KOPT-K1 (cell line): ENCODE measurements around the gene OTULIN.

Experiments
- H3K27ac ChIP-seq: fragments of 200-600 bp; sonication (generic); 2 replicates; pipeline ENCODE4 v1.5.1; 2016; ENCODE audit warnings: antibody characterized with exemption, mild to moderate bottlenecking, low read depth, low read length; ENCODE audit not compliant: poor library complexity, severe bottlenecking
- H3K36me3 ChIP-seq: fragments of 200-600 bp; sonication (generic); 2 replicates; pipeline ENCODE4 v1.5.1; 2017; ENCODE audit warnings: antibody characterized with exemption, mild to moderate bottlenecking, low read length, moderate library complexity; ENCODE audit not compliant: insufficient read depth
- H3K9me3 ChIP-seq: fragments of 200-600 bp; sonication (generic); 2 replicates; pipeline ENCODE4 v1.5.1; 2017; ENCODE audit warnings: antibody characterized with exemption, low read length, mild to moderate bottlenecking; ENCODE audit not compliant: insufficient read depth, poor library complexity, severe bottlenecking

The OTULIN gene

DNA sequence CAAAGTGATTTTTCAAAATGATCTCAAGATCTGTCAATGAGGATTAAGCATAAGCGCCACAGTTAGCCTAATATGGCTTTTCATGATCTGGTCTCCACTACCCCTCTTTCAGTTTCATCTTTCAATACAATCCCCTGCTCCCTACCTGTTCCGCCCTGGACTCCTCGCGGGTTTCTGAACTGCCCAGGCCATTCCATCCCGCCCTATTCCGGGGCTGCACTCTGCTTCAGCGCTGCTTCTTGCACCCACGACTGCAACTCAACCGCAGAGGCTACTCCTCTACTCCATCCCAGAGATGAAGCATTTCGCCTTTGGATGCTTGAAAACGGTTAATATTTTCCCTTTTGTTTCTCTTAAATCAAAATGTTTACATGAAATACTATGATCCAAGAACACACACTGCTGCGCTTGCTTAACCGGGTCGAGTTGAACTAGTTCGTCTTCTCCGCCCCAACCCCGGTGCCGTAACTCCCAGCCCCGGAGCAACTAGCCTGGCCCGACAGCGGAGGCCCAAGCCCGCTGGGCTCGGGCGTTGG lies 716 bp upstream of the OTULIN start:
- Histone ChIP-seq H3K9me3 (no peaks in the 10 kb centered on the region), H3K27ac (peak overlapping the region; percentile 74), H3K36me3 (peaks cover 23% of the 10 kb centered on the region)

DNA sequence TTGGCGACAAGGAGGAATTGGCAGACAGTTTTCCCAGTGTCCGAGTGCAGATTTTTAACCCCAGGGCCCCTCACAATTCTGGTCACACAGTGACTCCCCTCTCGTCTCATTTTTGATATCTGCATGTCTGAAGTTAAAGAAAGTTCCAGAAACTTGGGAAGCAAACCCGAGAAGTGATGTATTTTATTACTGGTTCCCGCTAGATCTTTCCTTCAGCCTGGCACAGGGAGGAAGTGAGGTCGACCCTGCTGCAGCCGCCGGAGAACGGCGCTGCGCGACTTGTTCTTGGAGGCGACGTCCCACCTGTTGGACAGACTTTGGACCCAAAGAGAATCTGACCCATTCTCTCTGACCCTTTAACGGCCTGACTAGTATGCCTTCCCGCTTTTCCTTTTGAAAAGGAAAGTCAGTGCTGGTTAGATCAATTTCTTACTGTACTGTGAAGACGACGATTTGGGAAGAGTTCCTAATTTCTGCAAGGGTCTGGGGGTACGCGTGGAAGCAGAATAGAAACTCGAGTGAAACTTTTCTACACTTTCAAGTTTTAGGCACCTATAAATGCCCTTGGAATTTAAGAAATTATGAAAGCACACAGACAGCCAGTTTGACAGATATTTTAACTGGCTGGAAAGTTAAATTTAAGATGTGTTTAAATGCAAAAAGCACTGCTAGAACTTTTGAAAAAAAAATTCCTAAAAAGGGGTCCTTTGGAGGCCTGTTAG lies 744 bp downstream of the OTULIN start:
- Histone ChIP-seq H3K36me3 (peaks cover 23% of the 10 kb centered on the region), H3K27ac (peak overlapping the region; percentile 74)

DNA sequence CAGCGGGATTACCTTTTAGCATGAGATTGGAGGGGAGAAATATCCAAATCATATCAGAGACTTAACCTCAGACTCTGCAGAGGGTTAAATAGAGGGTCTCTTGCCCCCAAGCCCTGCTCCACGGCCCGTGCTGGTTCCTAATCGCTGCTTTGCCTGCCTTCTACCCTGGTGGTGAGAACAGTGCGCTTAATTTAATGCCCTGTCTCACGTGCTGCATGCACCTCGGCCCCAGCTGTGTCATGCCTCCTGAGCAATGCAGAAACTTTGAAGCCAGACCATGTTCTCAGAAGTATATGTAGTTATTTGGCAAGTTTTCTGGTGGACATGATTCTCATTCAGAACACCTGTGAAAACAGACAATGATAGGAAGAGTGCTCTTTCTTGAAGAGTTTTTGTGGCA lies 1.4 kb downstream of the OTULIN start:
- Histone ChIP-seq H3K27ac (peak overlapping the region; percentile 74), H3K9me3 (no peaks in the 10 kb centered on the region), H3K36me3 (peaks cover 23% of the 10 kb centered on the region)

More for the DNA sequence above, 744 bp downstream of the OTULIN start:
- no peaks in the 10 kb centered on the region for H3K9me3 ChIP-seq

DNA sequence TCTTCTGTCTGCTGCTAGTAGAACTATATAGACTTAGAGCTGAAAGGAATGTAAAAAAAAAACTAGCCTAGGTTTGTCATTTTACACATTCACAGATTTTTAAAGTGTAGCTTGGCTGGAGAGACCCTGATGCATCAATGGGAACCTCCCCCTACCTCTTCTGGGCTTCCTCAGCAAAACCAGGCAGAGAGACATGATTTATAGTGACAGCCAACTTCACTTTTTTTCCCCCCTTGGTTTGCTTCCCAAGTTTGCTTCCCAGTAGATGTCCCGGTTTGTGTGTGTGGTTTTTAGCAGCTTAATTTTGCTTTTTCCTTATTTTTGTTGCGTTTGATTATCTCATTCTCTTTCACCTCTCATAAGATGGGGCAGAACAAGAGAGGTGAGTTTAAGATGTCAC lies 1.8 kb downstream of the OTULIN start:
- H3K9me3 ChIP-seq, result no peaks in the 10 kb centered on the region
- no peak overlapping the region for H3K27ac ChIP-seq
- peaks cover 23% of the 10 kb centered on the region for H3K36me3 ChIP-seq

DNA sequence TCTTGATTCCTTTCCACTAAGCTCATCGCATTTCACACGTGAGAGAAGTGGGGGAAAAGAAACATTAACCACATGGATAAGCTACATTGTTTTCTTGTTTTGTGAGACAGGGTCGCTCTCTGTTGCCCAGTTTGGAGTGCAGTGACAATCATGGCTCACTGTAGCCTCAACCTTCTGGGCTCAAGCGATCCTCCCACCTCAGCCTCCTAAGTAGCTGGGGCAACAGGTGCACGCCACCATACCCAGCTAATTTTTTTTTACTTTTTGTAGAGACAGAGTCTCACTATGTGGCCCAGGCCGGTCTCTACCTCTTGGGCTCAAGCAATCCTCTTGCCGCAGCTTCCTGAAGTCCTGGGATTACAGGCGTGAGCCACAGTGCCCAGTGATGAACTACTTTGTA lies 2.8 kb downstream of the OTULIN start:
- Histone ChIP-seq H3K27ac (no peak overlapping the region), H3K36me3 (peaks cover 23% of the 10 kb centered on the region), H3K9me3 (no peaks in the 10 kb centered on the region)

DNA sequence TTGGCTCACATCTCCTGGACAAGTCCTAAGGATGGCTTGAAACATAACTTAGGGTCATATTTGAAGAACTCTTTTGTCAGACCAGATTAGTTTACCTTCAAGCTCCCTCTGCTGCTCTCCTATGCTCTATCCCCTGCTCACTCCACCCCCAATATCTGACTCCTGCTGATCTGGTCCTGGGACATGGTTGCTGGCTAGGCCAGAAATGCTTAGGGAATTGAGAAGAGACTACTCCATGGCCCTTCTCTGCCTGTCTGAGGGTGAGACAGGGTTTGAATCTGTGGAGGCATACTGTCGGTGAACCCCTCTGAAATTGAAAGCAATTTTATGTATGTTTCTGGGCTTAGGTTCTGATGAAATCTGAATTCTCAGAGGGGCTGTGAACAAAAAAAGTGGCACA lies 3.3 kb downstream of the OTULIN start:
- H3K27ac ChIP-seq, result no peak overlapping the region
- H3K36me3 ChIP-seq, result peaks cover 23% of the 10 kb centered on the region
- H3K9me3 ChIP-seq, result no peaks in the 10 kb centered on the region

DNA sequence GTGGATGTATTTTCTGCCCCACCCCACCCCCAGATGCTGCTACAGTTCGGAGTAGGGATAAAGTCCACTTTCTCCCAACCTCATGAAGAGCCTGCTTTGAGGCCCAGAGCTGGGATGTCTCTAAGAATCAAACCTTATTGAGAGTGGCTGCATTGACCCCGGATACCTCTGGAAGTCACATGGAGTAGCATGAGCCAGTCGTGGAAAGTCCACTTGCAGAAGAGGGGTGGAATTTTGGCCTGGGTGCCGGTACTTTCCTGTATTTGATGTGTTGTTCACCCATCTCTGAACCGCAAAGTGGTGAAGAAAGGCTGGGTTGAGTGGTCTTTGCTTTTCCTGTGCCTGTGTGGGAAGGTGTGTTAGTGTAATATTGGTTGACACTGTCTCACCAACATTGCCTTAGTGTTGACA lies 3.7 kb downstream of the OTULIN start:
- Histone ChIP-seq H3K9me3 (no peaks in the 10 kb centered on the region), H3K36me3 (peaks cover 23% of the 10 kb centered on the region), H3K27ac (no peak overlapping the region)

DNA sequence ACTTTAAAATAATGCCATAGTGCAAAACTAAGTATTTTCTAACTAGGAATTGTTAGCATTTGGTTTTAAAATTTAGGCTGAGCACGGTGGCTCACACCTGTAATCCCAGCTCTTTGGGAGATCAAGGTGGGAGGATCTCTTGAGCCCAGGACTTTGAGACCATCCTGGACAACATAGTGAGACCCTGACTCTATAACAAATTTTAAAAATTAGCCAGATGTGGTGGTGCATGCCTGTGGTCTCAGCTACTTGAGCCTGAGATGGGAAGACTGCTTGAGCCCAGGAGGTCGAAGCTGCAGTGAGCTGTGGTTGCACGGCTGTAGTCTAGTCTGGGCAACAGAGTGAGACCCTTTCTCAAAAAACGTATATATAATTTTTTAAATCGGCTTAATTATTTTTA lies 4.9 kb downstream of the OTULIN start:
- H3K9me3 ChIP-seq, result no peaks in the 10 kb centered on the region
- H3K36me3 ChIP-seq, result peaks cover 30% of the 10 kb centered on the region
- no peak overlapping the region for H3K27ac ChIP-seq

DNA sequence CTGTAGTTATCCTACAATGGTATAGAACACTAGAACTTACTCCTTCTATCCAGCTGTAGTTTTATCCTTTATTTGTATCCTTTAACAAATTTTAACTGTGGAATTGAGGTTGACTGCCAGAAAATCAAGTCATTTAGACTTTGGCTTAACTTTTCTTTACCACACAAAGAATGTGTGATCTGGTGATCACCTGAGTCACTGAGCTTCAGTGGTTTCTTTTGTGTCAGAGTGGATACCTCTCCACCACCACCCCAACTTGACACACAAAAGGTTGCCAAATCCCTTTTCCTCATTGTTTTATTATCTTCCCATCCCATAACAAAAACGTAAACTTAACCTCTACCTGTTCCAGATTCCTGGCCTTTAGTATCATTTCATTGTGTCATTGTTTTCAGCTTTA lies 5.5 kb downstream of the OTULIN start:
- Histone ChIP-seq H3K36me3 (peaks cover 30% of the 10 kb centered on the region), H3K9me3 (no peaks in the 10 kb centered on the region), H3K27ac (no peak overlapping the region)

DNA sequence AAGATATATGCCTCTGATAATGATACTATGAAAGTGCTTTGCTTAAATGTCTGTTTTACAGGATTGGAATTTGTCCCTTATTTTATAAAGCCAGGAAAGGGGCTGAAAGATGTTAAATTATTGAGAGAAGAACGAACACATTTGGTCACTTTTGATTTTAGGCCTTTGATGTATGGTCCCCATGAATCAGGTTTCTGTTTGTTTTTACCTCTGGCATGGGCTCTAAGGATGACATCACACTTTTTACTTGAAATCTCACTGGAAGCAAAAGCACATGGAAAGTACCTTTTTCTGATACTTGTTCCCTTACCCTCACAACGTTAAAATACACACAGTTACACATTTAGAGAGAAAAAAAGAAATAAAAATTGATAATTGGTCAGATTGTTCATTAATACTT lies 6.9 kb downstream of the OTULIN start:
- Histone ChIP-seq H3K27ac (no peak overlapping the region), H3K9me3 (no peaks in the 10 kb centered on the region), H3K36me3 (peaks cover 31% of the 10 kb centered on the region)

DNA sequence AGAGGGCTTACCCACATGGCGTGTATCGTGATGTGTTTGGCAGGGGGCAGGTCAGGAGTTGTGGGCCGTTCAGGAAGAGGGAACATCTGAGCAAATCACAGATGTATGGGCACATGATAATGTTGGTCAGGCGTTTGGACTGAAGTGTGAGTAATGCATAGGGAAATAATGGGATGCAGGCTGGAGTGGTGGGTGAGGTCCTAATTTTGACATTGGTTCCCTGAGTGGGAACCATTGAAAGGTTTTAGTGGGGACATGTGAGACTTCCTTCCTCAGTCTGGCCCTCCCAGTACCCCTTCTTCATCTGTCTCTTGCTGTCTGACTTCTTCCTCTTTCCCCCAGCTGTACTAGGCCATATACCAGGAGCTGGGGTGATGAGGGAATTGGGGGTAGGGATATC lies 7.6 kb downstream of the OTULIN start:
- no peak overlapping the region for H3K27ac ChIP-seq
- H3K36me3 ChIP-seq, result peaks cover 28% of the 10 kb centered on the region
- no peaks in the 10 kb centered on the region for H3K9me3 ChIP-seq

DNA sequence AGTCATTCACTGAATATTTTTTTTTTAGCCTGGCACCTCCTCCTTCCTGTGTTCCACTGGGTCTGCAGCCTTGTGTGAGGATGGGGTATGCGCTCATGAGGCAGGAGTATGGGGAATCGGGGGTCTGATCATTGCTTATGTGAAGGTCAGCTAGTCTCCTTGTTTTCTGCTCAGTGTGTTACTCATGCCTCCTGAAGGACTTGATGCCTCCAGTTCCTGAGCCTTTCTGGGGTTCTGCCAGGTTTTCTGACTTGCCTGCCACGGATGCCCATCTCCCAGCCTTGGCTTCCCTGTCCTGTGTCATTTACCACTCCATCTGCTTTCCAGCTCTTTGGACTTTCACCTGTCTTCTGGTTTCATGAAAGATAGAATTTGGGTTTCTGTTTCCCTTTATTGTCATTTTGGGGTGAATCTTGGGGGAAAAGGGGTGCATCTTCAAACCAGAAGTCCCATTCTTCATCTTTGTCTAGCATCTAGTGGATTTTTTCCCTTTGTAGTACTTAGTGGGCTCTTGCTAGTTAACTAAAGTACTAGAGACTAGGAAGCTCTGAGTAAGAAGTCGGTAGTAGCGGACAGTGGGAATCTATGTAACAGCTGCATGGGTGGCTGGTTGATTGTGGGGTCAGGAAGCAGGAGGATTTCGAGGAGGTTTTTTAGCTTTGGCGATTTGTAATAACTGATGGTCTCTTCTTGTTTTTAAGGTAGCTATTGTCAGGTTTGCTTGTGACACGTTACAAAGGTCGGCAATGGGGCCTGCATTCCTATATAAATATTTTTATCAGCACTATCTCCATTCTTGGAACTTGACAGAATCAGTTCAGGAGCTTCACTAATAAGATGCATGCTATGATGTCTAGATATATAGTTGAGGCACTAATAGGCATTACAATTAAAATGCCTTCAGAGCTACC lies 8.2 kb downstream of the OTULIN start:
- no peaks in the 10 kb centered on the region for H3K9me3 ChIP-seq
- no peak overlapping the region for H3K27ac ChIP-seq
- peaks cover 28% of the 10 kb centered on the region for H3K36me3 ChIP-seq

DNA sequence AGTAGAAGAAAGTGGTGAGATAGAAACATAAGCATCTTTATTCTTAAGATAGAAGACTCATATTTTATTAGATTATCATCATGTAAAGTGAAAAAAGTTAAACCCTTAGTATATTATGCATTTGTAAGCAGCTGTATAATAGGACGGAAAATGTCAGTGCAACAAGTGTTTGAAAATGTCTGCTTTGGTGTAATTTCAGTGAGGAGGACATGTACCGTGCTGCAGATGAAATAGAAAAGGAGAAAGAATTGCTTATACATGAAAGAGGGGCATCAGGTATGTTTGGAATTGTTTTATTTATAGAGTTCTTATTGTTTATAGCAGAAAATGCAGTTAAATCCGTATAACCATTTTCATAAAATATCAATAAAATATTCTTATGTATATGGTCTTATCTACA lies 8.9 kb downstream of the OTULIN start:
- no peaks in the 10 kb centered on the region for H3K9me3 ChIP-seq
- peaks cover 28% of the 10 kb centered on the region for H3K36me3 ChIP-seq

DNA sequence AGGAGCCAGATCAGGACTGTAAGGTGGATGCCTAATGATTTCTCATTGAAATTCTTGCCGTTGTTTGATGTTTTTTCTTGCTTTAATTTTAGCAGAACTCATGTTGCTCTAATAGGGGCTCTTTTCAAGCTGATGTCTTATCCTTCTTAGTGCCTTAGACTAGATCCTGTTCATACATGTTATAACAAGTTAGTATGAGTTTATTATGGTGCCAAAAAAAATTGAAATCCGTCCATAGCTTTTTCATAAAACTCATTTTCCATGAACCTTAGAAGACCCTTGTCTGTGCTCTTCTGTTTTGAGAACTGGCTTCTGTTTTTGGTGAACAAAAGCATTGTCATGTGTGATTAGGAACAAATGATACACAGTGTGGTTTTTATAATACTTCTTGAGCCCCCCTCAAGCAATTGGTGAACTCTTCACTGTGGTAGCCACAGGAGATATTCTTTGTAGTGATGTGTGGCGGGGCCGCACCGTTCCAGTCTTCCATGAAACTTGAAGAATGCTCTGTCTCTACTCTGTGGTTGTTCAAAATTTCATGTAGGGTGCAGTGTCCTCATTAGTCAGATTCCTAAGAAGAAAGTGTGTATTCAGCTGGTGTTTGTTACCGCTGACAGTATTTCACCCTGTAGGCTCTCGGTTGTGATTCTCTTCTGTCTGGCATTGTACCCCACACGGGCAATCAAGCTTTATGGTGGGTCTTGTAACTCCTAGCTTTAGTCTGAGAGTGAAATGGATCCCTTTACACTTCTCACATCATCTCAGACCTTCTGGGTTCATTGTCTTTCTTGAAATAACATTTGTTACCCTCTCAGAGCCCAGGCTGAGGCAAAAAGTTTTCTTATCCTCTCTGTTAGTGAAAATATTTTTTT lies 10.7 kb downstream of the OTULIN start:
- Histone ChIP-seq H3K27ac (peak overlapping the region; percentile 53), H3K36me3 (peaks cover 43% of the 10 kb centered on the region)

More for the DNA sequence above, 8.9 kb downstream of the OTULIN start:
- H3K27ac ChIP-seq, result no peak overlapping the region

More for the DNA sequence above, 10.7 kb downstream of the OTULIN start:
- H3K9me3 ChIP-seq, result no peaks in the 10 kb centered on the region
